ENCODE measurements around the gene SPPL2A.
A peak's percentile ranks its signal among the peaks of the same experiment; 100 is the strongest.
"Not testable (repeated sequence)": the region's sequence is repeated elsewhere in the genome, so short reads cannot be mapped to it uniquely, and the experiment has no call there.

The SPPL2A gene, protein sequence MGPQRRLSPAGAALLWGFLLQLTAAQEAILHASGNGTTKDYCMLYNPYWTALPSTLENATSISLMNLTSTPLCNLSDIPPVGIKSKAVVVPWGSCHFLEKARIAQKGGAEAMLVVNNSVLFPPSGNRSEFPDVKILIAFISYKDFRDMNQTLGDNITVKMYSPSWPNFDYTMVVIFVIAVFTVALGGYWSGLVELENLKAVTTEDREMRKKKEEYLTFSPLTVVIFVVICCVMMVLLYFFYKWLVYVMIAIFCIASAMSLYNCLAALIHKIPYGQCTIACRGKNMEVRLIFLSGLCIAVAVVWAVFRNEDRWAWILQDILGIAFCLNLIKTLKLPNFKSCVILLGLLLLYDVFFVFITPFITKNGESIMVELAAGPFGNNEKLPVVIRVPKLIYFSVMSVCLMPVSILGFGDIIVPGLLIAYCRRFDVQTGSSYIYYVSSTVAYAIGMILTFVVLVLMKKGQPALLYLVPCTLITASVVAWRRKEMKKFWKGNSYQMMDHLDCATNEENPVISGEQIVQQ

DNA sequence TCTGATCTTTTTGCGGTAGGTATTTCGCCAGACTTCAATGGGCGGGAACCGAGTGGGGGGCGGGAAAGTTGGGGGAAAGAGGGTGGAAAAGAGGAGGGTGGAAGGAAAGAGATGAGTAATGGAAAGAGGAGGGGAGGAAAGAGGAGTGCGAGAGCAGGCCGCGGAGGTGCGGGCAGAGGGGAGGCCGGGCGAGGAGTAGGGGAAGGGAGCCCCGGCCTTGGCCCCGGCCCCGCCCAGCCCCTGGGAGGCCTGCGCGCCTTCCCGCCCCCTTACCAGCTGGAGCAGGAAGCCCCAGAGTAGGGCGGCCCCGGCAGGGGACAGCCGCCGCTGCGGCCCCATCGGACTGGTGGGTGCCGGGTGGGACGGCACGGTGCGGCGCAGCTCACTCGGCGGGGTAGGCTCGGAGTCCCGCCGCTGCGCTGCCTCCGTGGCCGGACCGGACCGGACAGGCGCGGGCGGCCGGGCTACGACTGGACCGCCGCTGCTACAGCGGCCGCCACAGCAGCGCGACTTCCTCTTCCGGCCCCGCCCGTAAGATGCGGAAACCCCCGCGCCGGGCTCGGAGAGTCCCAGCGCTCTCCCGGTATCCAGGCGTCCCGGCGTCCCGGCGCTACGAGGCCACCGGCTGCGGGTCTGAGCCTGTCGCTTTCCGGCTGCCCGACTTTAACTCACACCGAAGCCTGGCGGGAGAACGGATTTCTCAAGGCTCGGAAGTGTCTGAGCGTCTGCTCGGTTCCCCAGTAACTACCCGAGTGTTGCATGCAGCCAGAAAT lies at the start of gene SPPL2A:
Gene SPPL2A, minus strand, starts transcription at position 512 of the 773 bp plus-strand sequence. Its CDS starts 173 bp downstream, at position 339.
- peak; percentile 88 to 89 for DNase-seq

DNA sequence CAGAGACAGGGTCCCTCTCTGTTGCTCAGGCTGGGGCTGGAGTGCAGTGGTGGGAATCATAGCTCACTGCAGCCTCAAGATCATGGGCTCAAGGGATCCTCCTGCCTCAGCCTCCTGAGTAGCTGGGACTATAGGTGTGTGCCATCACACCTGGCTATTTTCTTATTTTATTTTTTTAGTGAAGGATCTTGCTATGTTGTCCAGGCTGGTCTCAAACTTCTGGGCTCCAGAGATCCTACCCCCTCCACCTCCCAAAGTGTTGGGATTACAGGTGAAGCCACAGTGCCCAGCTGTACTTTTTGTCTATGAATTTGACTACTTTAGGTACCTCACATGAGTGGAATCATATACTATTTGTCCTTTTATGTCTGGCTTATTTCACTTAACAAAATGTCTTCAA lies 49.1 kb upstream of the SPPL2A start:
- DNase-seq = no peak

DNA sequence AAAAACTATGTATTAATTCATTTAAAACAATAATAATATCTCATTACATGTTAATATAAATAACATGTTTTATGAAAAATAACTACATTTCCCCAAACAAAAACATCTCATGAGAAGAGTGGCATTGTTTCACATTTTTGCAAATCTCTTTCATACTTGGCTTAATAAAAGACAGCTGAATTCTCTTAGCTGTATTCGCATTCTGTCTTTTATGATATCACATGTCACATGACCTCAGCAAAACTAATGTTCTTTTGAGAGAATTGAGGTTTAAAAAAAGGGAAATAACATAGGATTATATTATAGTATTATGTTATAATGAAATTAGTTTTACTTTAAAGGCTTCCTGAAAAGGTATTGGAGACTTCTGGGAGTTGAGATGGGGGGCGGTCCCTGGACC lies 48.4 kb upstream of the SPPL2A start:
- DNase-seq = no peak

DNA sequence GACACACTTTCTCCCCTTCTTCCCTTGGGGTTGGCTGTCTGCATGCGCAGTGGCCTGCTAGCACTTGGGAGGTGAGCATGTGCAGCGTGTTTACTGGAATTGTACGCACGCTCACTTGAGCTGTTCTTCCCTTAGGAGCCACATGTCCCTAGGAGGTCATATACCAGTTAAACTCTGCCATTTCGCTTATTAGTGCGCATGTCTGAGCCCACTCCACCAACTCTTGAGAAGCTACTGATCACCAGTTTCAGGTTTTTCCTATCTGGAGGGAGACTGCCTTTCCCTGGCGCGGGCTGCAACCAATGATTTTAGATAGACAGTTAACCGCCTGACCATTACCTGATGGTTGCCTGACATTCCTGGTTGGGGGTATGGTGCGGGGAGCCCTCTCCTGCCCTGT lies 47.6 kb upstream of the SPPL2A start:
- no peak for DNase-seq

DNA sequence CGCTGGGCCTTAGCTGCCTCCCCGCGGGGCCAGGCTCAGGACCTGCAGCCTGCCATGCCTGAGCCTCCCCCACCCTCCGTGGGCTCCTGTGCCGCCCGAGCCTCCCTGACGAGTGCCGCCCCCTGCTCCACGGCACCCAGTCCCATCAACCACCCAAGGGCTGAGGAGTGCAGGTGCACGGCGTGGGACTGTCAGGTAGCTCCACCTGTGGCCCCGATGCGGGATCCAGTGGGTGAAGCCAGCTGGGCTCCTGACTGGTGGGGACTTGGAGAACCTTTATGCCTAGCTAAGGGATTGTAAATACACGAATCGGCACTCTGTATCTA lies 46.6 kb upstream of the SPPL2A start:
- DNase-seq = not testable (repeated sequence)

DNA sequence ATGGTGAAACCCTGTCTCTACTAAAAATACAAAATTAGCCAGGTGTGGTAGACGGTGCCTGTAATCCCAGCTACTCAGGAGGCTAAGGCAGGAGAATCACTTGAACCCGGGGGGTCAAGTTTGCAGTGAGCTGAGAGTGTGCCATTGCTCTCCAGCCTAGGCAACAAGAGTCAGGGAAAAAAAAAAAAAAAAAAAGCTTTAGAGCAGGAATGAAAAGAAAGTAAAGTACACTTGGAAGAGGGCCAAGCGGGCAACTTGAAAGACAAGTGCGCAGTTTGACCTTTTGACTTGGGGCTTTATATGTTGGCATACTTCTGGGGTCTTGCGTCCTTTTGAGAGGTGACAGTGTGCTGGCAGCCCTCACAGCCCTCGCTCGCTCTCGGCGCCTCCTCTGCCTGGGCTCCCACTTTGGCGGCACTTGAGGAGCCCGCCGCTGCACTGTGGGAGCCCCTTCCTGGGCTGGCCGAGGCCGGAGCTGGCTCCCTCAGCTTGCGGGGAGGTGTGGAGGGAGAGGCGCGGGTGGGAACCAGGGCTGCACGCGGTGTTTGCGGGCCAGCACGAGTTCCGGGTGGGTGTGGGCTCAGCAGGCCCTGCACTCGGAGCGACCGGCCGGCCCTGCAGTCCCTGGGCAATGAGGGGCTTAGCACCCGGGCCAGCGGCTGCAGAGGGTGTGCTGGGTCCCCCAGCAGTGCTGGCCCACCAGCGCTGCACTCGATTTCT lies 46.1 kb upstream of the SPPL2A start:
- DNase-seq = not testable (repeated sequence)

DNA sequence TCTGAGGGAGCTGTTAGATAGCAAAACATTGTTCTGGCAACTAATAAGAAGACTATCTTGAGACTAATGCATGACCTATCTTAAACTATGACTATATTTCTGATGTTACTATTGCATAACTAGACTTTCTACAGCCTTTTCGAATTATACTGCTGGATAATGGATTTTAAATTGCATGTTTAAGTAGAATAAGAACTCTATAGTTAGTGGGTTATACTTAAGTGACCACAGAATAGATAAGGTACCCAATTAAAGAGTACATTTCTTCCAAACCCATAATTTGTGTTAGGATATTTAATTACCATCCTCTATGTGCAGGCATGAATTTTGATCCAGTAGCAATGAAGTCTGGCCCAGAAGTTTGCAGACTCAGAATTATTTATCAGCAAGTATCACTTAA lies 44.6 kb upstream of the SPPL2A start:
- DNase-seq = no peak

DNA sequence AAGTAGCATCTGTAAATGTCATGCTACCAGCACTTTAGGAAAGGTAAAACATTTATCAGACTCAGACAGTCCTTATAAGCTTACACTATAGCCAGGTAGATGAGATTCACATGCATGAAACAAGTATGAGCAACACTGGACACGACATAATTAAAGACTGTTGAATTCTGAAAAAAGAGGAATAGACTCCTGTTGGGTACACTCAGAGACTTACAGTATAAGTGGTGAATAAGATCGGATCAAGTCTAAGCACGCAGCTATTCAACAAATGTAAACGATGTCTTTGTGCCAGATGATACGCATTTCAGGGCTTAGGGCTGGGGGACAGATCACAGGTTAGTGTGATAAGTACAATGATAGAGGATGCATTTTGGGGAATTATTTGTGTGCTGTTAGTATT lies 43.2 kb upstream of the SPPL2A start:
- DNase-seq = no peak

DNA sequence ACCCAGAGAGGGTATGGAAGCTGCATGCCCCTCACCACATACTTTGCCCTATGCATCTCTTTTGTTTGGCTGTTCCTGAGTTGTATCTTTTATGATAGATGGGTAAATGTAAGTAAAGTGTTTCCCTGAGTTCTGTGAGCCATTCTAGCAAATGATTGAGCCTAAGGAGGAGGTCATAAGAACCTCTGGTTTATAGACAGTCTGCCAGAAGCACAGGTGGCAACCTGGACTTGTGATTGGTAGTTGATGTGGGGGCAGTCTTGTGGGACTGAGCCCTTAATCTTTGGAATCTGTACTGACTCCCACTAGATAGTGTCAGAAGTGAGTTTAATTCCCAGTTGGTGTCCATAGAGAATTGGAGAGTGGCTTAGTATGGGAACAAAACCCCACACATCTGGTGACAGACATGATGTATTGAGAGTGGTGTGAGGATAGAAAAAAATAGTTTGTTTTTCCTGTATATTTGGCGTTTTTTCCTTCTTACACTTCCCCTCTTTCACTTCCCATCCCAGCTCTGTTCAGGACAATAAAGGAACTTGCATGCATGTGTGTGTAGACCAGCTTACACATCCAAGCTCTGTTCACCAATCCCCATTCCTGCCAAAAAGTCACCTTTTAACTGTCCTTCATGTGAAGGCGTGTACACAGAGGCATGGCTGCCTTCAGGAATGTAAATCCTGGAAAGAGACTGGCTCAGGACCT lies 38.1 kb upstream of the SPPL2A start:
- no peak for DNase-seq

DNA sequence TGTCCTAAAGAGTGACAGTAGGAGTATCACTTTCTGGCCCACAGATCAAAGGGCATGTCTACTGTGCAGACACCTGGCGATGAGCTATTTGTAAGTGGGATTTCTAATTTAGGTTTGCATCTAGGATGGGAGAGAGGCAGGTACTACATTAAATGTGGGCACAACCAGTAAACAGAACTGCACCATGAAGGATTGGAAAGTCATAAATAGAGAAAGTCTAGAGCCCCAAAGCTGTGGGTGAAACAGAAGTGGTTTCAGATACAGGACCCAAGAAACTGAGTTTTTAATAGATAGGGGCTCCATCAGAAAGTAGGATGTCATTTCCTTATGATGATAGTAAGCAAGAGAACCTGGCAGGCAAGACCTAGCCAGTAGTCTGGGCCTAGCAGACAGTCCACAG lies 35.2 kb upstream of the SPPL2A start:
- no peak for DNase-seq

DNA sequence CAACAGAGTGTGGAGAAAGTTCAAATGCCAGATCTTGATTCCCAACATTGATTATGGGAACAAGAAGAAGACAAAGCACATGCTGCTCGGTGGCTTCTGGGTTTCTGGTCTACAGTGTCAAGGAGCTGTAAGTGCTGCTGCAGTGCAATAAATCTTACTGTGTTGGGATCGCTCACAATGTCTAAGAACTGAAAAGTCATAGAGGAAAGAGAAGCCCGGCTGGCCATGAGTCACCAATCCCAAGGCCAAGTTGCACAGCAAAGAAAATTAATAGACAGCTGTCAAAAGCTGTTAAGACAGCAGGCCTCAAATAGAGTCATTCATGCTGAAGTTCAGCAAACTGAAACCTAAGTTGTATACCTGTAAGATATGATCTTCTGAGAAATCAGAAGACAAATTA lies 33.2 kb upstream of the SPPL2A start:
- DNase-seq = no peak

DNA sequence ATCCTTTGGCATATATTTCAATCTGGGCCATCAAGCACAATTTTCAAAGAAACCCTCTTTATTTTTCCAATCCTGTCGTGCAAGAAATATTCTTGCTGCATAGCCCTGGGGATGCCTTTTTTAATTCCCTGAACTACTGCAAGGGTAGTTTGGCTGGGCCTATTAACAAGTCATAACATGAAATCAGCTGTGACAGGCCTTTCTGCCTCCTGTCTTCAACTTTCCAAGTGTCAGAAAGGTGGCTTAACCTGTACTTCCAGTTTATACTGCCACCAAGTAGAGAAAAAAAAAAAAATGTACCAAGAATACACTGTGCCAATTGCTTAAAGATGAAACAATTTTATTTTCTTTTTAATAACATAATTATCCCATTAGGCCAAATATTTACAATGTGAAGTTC lies 32.4 kb upstream of the SPPL2A start:
- DNase-seq = no peak

DNA sequence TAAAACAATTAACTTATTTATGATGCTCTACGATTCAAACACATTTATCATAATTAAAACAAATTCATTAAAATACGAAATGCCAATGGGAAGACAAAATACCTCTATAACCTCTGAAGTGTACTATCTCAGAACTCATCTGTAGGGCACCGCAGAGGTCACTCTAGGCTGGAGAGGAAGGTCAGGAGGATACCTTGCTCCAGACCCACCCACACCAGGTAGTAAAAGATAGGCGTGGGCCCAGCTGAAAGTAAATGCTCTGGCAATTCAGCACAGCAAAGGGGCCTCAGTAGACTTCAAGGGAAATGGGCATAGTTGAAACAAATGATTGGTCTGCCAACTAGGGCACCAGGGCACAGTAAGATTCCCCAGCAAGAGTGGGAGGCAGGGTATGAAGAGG lies 26.0 kb upstream of the SPPL2A start:
- no peak for DNase-seq

DNA sequence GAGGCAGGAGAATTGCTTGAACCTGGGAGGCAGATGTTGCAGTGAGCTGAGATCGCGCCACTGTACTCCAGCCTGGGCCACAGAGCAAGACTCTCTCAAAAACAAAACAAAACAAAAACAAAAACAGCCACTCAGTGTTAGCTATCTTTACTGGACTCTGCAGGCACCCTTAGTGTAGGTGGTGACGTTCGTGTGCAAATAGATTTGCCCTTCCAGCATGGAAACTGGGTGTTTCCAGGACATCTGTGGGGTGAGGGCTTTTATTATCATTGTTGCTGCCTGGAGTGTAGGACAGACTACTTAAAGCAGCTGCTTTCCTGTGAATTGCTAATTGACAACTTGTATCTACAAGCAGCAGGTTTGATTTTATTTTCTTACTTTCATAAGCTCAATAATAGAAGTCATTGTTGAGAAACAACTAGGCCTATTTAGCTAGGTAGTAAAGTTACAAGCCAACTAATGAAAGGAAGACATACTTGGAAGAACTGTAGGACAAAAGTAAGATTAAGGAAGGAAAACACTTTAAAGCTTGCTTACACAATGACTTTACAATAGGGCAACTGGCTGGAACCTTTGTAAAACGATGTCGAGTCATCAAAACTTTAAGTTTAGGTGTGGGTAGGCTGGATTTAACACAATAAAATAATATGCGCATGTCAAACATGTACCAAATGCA lies 25.4 kb upstream of the SPPL2A start:
- no peak for DNase-seq

DNA sequence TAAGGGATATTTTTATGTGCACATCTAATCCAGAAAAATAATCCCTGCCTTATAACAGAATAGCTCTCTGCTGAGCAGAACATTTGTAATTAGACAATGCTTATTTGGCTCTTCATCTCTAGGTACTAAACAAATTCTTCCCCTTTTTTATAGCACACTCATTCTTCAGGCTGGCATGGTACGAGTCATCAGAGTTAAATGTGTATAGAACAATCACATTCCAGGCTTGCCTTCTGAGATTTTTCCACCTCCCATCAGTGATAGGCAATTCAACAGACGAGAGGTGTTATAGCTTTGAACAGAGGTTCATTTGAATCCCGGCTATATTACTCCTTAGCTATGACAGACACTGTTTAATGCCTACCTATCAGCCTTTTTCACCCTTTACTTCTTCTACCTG lies 21.4 kb upstream of the SPPL2A start:
- no peak for DNase-seq

DNA sequence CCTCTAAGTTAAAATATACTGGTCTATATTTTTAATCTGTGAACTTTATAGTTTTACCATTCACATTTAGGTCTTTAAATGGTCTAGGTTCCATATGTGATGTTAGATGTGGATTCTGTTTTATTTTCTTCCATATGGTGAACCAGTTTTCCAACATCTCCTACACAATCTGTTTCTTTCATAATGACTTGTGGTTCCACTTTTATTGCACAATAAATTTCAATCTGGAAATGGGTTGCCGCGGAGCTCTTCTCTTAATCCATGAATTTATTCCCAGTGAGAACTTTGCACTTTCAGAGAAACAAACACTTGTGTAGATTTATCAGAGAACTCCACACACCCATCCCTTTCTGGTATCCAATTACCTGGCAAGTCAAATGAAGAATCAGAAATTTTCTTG lies 20.9 kb upstream of the SPPL2A start:
- no peak for DNase-seq

DNA sequence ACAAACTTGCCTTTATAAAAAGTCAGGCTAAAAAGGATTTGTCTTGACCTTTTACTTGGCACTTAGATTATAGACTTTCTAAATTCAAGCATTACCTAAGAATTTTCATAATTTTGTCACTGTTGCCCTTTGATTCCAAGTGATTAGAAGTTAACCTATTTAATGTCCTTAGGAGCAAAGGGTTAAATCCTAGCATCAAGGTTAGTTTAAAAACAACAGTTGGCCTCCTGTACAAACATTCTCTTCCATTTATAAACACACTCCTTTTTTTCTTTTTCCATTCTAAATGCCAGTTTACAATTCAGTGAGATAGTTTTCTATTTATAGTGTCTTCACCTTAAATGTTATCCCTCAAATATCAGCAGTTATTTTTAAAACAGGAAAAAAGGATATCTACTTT lies 18.4 kb upstream of the SPPL2A start:
- DNase-seq = no peak

DNA sequence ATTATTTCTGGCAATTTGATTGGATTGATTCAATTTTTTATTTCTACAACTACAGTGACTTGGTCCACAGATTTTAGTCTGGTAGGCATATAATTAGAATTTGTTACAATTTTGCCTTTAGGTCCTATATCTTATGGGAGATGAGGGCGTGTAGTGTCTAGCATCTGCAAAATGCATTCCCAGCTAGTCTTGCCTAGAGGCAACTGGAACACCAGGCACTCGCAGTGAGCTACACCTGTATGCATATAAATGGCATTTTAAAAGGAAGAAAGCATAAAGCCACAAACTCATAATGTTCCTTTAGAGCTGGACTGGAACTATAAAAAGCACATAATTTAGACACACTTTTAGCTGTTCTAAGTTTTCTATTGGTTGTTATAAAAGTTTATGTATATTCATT lies 17.9 kb upstream of the SPPL2A start:
- no peak for DNase-seq

DNA sequence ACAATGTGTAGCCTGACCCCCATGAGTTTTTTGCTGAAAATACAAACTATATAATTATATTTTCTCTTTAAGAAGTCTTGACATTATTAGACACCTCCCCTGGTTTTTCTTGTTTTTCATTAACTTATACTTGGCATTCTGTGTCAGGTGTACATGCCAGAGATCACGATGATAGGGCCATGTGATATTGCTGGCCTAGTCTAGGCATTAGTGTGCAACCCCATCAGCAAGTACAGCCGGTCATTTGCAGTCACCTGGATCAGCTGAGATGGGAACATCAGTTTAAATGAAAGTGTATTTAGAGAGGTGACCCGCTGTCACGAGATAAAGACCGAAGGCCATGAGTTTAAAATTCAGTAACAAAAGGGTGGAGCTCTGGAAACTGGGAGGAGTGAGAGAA lies 12.6 kb upstream of the SPPL2A start:
- DNase-seq = no peak

DNA sequence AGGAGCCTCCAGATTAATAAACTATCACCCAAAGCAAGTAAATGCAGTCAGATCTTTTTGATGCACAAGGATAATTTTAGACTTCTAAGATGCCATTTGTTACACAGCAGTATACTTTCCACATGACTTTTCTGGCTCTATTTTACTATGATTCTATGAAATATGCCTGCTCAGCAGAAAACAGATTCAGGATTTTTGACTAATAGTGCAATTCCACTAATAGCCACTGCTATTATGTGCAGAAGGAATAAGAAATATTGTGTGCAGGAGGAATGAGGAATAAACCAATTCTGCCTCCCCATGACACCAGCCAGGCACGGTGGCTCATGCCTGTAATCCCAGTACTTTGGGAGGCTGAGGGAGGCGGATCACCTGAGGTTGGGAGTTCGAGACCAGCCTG lies 11.5 kb upstream of the SPPL2A start:
- DNase-seq = no peak

DNA sequence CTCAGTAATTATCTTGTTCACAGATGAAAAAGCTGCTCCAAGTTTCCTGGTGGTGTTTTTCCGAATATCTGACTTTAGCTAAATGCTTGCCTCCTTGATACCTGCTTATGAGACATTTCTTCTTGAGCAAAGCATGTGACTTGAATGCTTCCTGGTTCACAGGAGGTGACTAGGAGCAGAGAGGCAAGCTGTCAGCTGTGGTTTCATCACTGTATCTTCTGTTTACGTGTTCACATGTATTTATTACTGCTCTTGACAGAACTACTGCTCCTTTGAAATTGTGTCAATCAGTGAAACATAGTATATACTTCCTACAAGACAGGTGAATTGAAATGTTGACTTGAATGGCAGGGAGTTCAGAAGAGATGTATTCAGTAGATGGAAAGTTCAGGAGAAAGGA lies 8.9 kb upstream of the SPPL2A start:
- no peak for DNase-seq

DNA sequence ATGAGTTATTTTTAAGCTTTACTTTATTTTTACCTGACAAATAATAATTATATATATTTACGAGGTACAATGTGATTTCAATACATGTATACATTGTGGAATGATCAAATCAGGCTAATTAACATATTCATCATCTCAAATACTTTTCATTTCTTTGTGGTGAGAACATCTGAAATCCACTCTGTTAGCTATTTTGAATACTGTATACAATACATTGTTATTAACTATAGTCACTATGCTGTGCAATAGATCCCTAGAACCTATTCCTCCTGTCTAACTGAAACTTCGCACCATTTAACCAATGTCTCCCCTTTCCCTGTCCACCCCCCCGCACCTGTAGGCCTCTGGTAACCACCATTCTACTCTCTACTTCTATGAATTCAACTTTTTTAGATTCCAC lies 7.9 kb upstream of the SPPL2A start:
- DNase-seq = no peak
